ACHN (cell line): ENCODE measurements around the gene PCSK5.

Experiments used
- DNase-seq: peaks from one replicate; pipeline ENCODE4 v3.0.0-alpha.2; 2015
- in situ Hi-C: cut with HindIII; loops from 2 replicates; pipeline ENCODE4 v1.10.0; 2017; ENCODE audit warnings: low sequenced_read_pairs, low pct_ligation_motif_present, low pct_unique_long_range_greater_than_20kb

The PCSK5 gene

DNA sequence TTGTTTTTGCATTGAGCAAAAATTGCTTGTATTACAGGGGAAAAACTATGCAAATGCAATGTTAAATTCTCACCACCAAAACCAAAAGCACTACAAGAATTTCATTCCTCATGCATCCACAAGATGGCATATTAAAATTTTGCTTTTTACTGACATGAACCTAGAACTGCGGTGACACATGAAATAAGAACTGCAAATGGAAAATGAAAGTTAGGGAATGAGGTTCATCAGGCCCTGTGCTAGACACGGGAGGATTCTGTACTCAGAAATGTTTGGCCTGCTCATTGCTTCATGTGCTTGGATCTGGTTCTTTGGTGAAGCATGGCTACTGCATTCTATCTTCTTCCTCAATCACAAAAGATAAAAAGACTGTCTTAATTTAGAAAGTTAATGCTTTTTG, 512.9 kb downstream of the PCSK5 start:
- peak; percentile 86 for DNase-seq

DNA sequence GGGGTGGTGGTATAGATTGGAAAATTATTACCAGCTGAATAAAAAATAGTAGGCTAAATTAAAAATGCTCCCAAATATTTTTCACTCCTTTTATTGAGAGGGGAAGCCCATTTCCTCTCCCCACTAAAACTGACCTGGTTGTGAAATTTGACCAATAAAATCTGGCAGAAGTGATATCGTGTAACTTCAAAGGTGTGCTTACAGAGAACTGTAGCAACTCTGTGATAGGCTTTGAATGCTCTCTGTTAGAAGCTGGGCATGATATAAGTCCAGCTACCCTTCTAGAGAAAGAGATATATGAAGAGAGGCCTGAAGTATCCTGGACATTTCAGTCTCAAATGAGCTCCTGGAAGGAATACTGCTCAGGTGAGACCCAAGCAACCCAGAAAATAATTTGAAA, 513.9 kb downstream of the PCSK5 start:
- no peak for DNase-seq
- in situ Hi-C loops, result no loop called here

More for the DNA sequence above, 512.9 kb downstream of the PCSK5 start:
- in situ Hi-C loops, result no loop called here

DNA sequence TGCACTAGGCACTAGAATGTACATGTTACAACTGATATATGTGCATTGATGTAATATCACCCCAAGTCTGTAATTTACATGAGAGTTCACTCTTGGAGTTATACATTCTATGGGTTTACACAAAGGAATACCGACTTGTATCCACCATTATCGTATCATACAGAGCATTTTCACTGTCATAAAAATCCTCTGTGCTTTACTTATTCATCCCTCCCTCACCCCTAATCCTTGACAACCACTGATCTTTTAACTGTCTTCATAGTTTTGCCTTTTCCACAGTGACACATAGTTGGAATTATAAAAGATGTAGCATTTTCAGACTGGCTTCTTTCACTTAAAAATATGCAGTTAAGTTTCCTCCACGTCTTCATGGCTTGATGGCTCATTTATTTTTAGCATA, 514.9 kb downstream of the PCSK5 start:
- in situ Hi-C loops, result no loop called here
- no peak for DNase-seq

GRCh38 chr9:76405868-76406267, 515.4 kb downstream of the PCSK5 start:
- in situ Hi-C loops, result no loop called here
- no peak for DNase-seq
